Smooth muscle cell (in vitro differentiated cells): ENCODE measurements around the gene ADRA2B. TPM values are rescaled to one million over a fixed set of nuclear protein-coding genes. Genes with fewer than 3 reads are reported as not detected.

Experiments used
- DNase-seq: peaks from one replicate; lab custom pipeline; 2025; ENCODE audit not compliant: unreplicated experiment; lab: John Stamatoyannopoulos, UW
- H2AFZ ChIP-seq: fragments of 200-600 bp; sonication (generic); 2 replicates; pipeline ENCODE4 v1.6.0; 2016; ENCODE audit warnings: antibody characterized with exemption, low read depth, mild to moderate bottlenecking
- H3F3A ChIP-seq: fragments of 200-600 bp; sonication (generic); 2 replicates; pipeline ENCODE4 v1.6.0; 2017; ENCODE audit warnings: antibody characterized with exemption, low read depth
- H3K27ac ChIP-seq: fragments of 200-600 bp; sonication (generic); 2 replicates; pipeline ENCODE4 v1.5.1; 2016; ENCODE audit warnings: low read depth, mild to moderate bottlenecking
- H3K27me3 ChIP-seq: fragments of 200-600 bp; sonication (generic); 2 replicates; pipeline ENCODE4 v1.6.1; 2016; ENCODE audit warnings: low read depth, mild to moderate bottlenecking
- H3K36me3 ChIP-seq: fragments of 200-600 bp; sonication (generic); 2 replicates; pipeline ENCODE4 v1.5.1; 2016; ENCODE audit warnings: low read depth
- H3K4me1 ChIP-seq: fragments of 200-600 bp; sonication (generic); 2 replicates; pipeline ENCODE4 v1.5.1; 2016; ENCODE audit warnings: low read depth
- H3K4me2 ChIP-seq: fragments of 200-600 bp; sonication (generic); 2 replicates; pipeline ENCODE4 v1.6.0; 2016; ENCODE audit warnings: mild to moderate bottlenecking
- H3K4me3 ChIP-seq: fragments of 200-600 bp; sonication (generic); 2 replicates; pipeline ENCODE4 v1.5.1; 2016; ENCODE audit warnings: mild to moderate bottlenecking
- H3K79me2 ChIP-seq: fragments of 200-600 bp; sonication (generic); 2 replicates; pipeline ENCODE4 v1.6.0; 2016; ENCODE audit warnings: low read depth, mild to moderate bottlenecking
- H3K9ac ChIP-seq: fragments of 200-600 bp; sonication (generic); 2 replicates; pipeline ENCODE4 v1.6.0; 2016; ENCODE audit warnings: low read depth
- H3K9me3 ChIP-seq: fragments of 200-600 bp; sonication (generic); replicated peaks from 2 replicates; pipeline ENCODE4 v1.5.1; 2016; ENCODE audit warnings: low read depth
- H4K20me1 ChIP-seq: fragments of 200-600 bp; sonication (generic); 2 replicates; pipeline ENCODE4 v1.6.0; 2016; ENCODE audit warnings: low read depth
- CTCF ChIP-seq: fragments of 200-600 bp; sonication (generic); IDR thresholded peaks from 2 replicates; pipeline ENCODE4 v1.5.1; 2017; ENCODE audit warnings: borderline replicate concordance, mild to moderate bottlenecking, antibody characterized with exemption; ENCODE audit not compliant: insufficient read depth, poor library complexity, severe bottlenecking
- WGBS: methylation state at CpG from one replicate; pipeline ENCODE4 v1.1.7; 2016; ENCODE audit warnings: low lambda C conversion rate; 5-methylcytosine and 5-hydroxymethylcytosine counted together
- polyA plus RNA-seq: library from polyadenylated mRNA; unstranded; fragments of >200 nt; fragmentation: Nextera tagmentation; extraction: Ambion mirVana; gene quantifications from 2 replicates; pipeline ENCODE4 v1.2.1, GENCODE V29; 2016
- total RNA-seq: library from RNA; depleted of rRNA; stranded (reverse); fragments of >200 nt; gene quantifications from 2 replicates; pipeline ENCODE4 v1.2.3, GENCODE V29; 2014

The ADRA2B gene
- total and polyA plus RNA-seq, 2 experiments from 2014 or later: 0.06 to 1.2 TPM

DNA sequence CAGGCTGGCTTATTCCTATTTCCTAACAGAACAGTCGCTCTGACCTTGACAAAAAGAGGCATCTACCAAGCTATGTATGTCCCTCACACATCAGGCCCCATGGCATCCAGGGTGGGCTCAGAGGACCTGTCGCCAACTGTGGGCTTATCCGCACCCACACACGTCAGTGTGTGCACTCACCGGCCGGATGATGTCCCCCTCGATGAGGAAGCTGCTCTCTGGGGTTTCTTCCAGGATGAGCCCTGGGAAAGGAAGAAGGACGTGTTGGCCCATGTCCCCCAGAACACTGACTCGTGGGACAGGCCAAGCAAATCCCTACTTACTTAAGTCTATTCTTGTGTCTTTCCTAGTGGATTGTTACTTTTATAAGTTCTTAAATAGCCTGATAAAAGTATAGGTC is 18.8 kb upstream of the ADRA2B start:
- no peaks in the 10 kb centered on the region for H3K79me2 ChIP-seq
- no peak for TF ChIP-seq CTCF
- WGBS: 83% methylated on average over 9 of the region's 9 CpGs
- no peak overlapping the region for H3K9ac ChIP-seq
- H3K9me3 ChIP-seq: no peaks in the 10 kb centered on the region
- H3K4me1 ChIP-seq: no peaks in the 10 kb centered on the region
- no peak overlapping the region for H3K27ac ChIP-seq
- H4K20me1 ChIP-seq: no peaks in the 10 kb centered on the region
- no peak overlapping the region for H2AFZ ChIP-seq
- H3K27me3 ChIP-seq: peaks cover 11% of the 10 kb centered on the region
- no peaks in the 10 kb centered on the region for H3K36me3 ChIP-seq
- no peak overlapping the region for H3K4me3 ChIP-seq
- no peak for DNase-seq
- H3K4me2 ChIP-seq: no peak overlapping the region
- no peaks in the 10 kb centered on the region for H3F3A ChIP-seq

GRCh38 chr2:96134421-96134820 is 18.1 kb upstream of the ADRA2B start:
- peaks cover 11% of the 10 kb centered on the region for H3K27me3 ChIP-seq

GRCh38 chr2:96131813-96132745 is 15.7 kb upstream of the ADRA2B start:
- H3K27ac ChIP-seq: no peak overlapping the region
- no peaks in the 10 kb centered on the region for H3K9me3 ChIP-seq
- no peak for TF ChIP-seq CTCF
- H3K4me3 ChIP-seq: no peak overlapping the region
- no peak overlapping the region for H3K4me2 ChIP-seq
- H3K4me1 ChIP-seq: no peaks in the 10 kb centered on the region
- H2AFZ ChIP-seq: no peak overlapping the region
- no peak overlapping the region for H3K9ac ChIP-seq
- WGBS: 95% methylated on average over 26 of the region's 26 CpGs
- peaks cover 11% of the 10 kb centered on the region for H3K27me3 ChIP-seq
- no peaks in the 10 kb centered on the region for H3K79me2 ChIP-seq
- H3F3A ChIP-seq: no peaks in the 10 kb centered on the region
- no peak for DNase-seq
- no peaks in the 10 kb centered on the region for H4K20me1 ChIP-seq
- no peaks in the 10 kb centered on the region for H3K36me3 ChIP-seq

More at GRCh38 chr2:96134421-96134820, 18.1 kb upstream of the ADRA2B start:
- no peaks in the 10 kb centered on the region for H3K79me2 ChIP-seq
- whole genome bisulfite sequencing: 85% methylated on average over 11 of the region's 11 CpGs
- H2AFZ ChIP-seq: no peak overlapping the region
- no peak overlapping the region for H3K4me2 ChIP-seq
- H3K9me3 ChIP-seq: no peaks in the 10 kb centered on the region
- H3K36me3 ChIP-seq: no peaks in the 10 kb centered on the region
- no peak for DNase-seq
- H3K4me3 ChIP-seq: no peak overlapping the region
- no peaks in the 10 kb centered on the region for H4K20me1 ChIP-seq
- no peak overlapping the region for H3K27ac ChIP-seq
- no peaks in the 10 kb centered on the region for H3K4me1 ChIP-seq
- no peak overlapping the region for H3K9ac ChIP-seq
- no peak for TF ChIP-seq CTCF
- H3F3A ChIP-seq: no peaks in the 10 kb centered on the region
